KOPT-K1 (cell line): Measurements from ENCODE around the gene DAB1.

Source experiments
- H3K27ac ChIP-seq: fragments of 200-600 bp; sonication (generic); 2 replicates; pipeline ENCODE4 v1.5.1; 2016; ENCODE audit warnings: antibody characterized with exemption, mild to moderate bottlenecking, low read depth, low read length; ENCODE audit not compliant: poor library complexity, severe bottlenecking
- H3K36me3 ChIP-seq: fragments of 200-600 bp; sonication (generic); 2 replicates; pipeline ENCODE4 v1.5.1; 2017; ENCODE audit warnings: antibody characterized with exemption, mild to moderate bottlenecking, low read length, moderate library complexity; ENCODE audit not compliant: insufficient read depth
- H3K9me3 ChIP-seq: fragments of 200-600 bp; sonication (generic); 2 replicates; pipeline ENCODE4 v1.5.1; 2017; ENCODE audit warnings: antibody characterized with exemption, low read length, mild to moderate bottlenecking; ENCODE audit not compliant: insufficient read depth, poor library complexity, severe bottlenecking

DAB1 gene

GRCh38 chr1:57393058-57393584, 30.7 kb downstream of the DAB1 start:
- H3K9me3 ChIP-seq: no peaks in the 10 kb centered on the region

GRCh38 chr1:57385336-57385735, 38.5 kb downstream of the DAB1 start:
- Histone ChIP-seq H3K9me3 (no peaks in the 10 kb centered on the region), H3K27ac (no peak overlapping the region), H3K36me3 (no peaks in the 10 kb centered on the region)

More at GRCh38 chr1:57393058-57393584, 30.7 kb downstream of the DAB1 start:
- H3K27ac ChIP-seq: no peak overlapping the region
- H3K36me3 ChIP-seq: no peaks in the 10 kb centered on the region

GRCh38 chr1:57384901-57385300, 39.0 kb downstream of the DAB1 start:
- H3K27ac ChIP-seq: no peak overlapping the region
- no peaks in the 10 kb centered on the region for H3K9me3 ChIP-seq
- no peaks in the 10 kb centered on the region for H3K36me3 ChIP-seq

- no peak overlapping the region for H3K27ac ChIP-seq
- no peaks in the 10 kb centered on the region for H3K36me3 ChIP-seq
- no peaks in the 10 kb centered on the region for H3K9me3 ChIP-seq
Observed at GRCh38 chr1:57384284-57384683, 39.6 kb downstream of the DAB1 start.

- Histone ChIP-seq H3K27ac (no peak overlapping the region), H3K36me3 (no peaks in the 10 kb centered on the region), H3K9me3 (no peaks in the 10 kb centered on the region)
Observed at GRCh38 chr1:57381871-57382270, 42.0 kb downstream of the DAB1 start.

GRCh38 chr1:57381426-57381825, 42.4 kb downstream of the DAB1 start:
- no peak overlapping the region for H3K27ac ChIP-seq
- H3K9me3 ChIP-seq: no peaks in the 10 kb centered on the region
- H3K36me3 ChIP-seq: no peaks in the 10 kb centered on the region

- no peaks in the 10 kb centered on the region for H3K36me3 ChIP-seq
Observed at GRCh38 chr1:57380923-57381322, 42.9 kb downstream of the DAB1 start.

GRCh38 chr1:57378534-57378933, 45.3 kb downstream of the DAB1 start:
- Histone ChIP-seq H3K36me3 (no peaks in the 10 kb centered on the region), H3K27ac (no peak overlapping the region), H3K9me3 (no peaks in the 10 kb centered on the region)

More at GRCh38 chr1:57380923-57381322, 42.9 kb downstream of the DAB1 start:
- Histone ChIP-seq H3K27ac (no peak overlapping the region), H3K9me3 (no peaks in the 10 kb centered on the region)

- Histone ChIP-seq H3K9me3 (no peaks in the 10 kb centered on the region), H3K36me3 (no peaks in the 10 kb centered on the region), H3K27ac (no peak overlapping the region)
Observed at GRCh38 chr1:57377339-57378139, 46.3 kb downstream of the DAB1 start.

- no peaks in the 10 kb centered on the region for H3K9me3 ChIP-seq
- H3K27ac ChIP-seq: no peak overlapping the region
- H3K36me3 ChIP-seq: no peaks in the 10 kb centered on the region
Observed at GRCh38 chr1:57376041-57376440, 47.8 kb downstream of the DAB1 start.

- no peaks in the 10 kb centered on the region for H3K36me3 ChIP-seq
- H3K9me3 ChIP-seq: peaks cover 19% of the 10 kb centered on the region
- H3K27ac ChIP-seq: no peak overlapping the region
Observed at GRCh38 chr1:57369889-57370288, 54.0 kb downstream of the DAB1 start.

GRCh38 chr1:57367945-57368344, 55.9 kb downstream of the DAB1 start:
- Histone ChIP-seq H3K27ac (no peak overlapping the region), H3K36me3 (no peaks in the 10 kb centered on the region), H3K9me3 (peaks cover 19% of the 10 kb centered on the region)

- no peaks in the 10 kb centered on the region for H3K36me3 ChIP-seq
- H3K27ac ChIP-seq: no peak overlapping the region
- H3K9me3 ChIP-seq: peaks cover 15% of the 10 kb centered on the region
Observed at GRCh38 chr1:57363643-57364042, 60.2 kb downstream of the DAB1 start.

- peaks cover 10% of the 10 kb centered on the region for H3K9me3 ChIP-seq
- no peak overlapping the region for H3K27ac ChIP-seq
- H3K36me3 ChIP-seq: no peaks in the 10 kb centered on the region
Observed at GRCh38 chr1:57363165-57363564, 60.7 kb downstream of the DAB1 start.

- Histone ChIP-seq H3K27ac (no peak overlapping the region), H3K36me3 (no peaks in the 10 kb centered on the region), H3K9me3 (peaks cover 3% of the 10 kb centered on the region)
Observed at GRCh38 chr1:57362480-57362879, 61.4 kb downstream of the DAB1 start.

- Histone ChIP-seq H3K9me3 (no peaks in the 10 kb centered on the region), H3K27ac (no peak overlapping the region), H3K36me3 (no peaks in the 10 kb centered on the region)
Observed at GRCh38 chr1:57361516-57361915, 62.3 kb downstream of the DAB1 start.
